GM19351 (cell line): Measurements from ENCODE around the gene VASN.

Source experiments
- ATAC-seq: cut with Tn5 transposase; IDR thresholded peaks from one replicate; pipeline ENCODE4 v1.9.1; 2021; ENCODE audit warnings: mild to moderate bottlenecking, moderate library complexity; ENCODE audit not compliant: unreplicated experiment

Gene VASN

GRCh38 chr16:4399001-4399730, 27.5 kb downstream of the VASN start:
- no peak for ATAC-seq

GRCh38 chr16:4401094-4401501, 29.4 kb downstream of the VASN start:
- no peak for ATAC-seq

GRCh38 chr16:4401510-4401909, 29.9 kb downstream of the VASN start:
- ATAC-seq, result no peak

- peak; percentile 60 for ATAC-seq
These were observed 30.9 kb downstream of the VASN start for GRCh38 chr16:4402439-4403132.

- ATAC-seq, result no peak
These were observed 31.7 kb downstream of the VASN start for GRCh38 chr16:4403133-4403949.

- ATAC-seq, result no peak
These were observed 32.8 kb downstream of the VASN start for GRCh38 chr16:4404247-4404966.

GRCh38 chr16:4404967-4405696, 33.5 kb downstream of the VASN start:
- ATAC-seq, result no peak

GRCh38 chr16:4407543-4408322, 36.1 kb downstream of the VASN start:
- ATAC-seq, result no peak

GRCh38 chr16:4408323-4408690, 36.7 kb downstream of the VASN start:
- no peak for ATAC-seq

GRCh38 chr16:4409081-4409932, 37.7 kb downstream of the VASN start:
- no peak for ATAC-seq

GRCh38 chr16:4410335-4411075, 38.9 kb downstream of the VASN start:
- no peak for ATAC-seq

- ATAC-seq, result no peak
These were observed 40.0 kb downstream of the VASN start for GRCh38 chr16:4411684-4412083.

- ATAC-seq, result no peak
These were observed 40.5 kb downstream of the VASN start for GRCh38 chr16:4412159-4412558.

GRCh38 chr16:4412854-4413253, 41.2 kb downstream of the VASN start:
- no peak for ATAC-seq

GRCh38 chr16:4414187-4414917, 42.7 kb downstream of the VASN start:
- peak; percentile 62 for ATAC-seq

- no peak for ATAC-seq
These were observed 44.0 kb downstream of the VASN start for GRCh38 chr16:4415538-4416199.
